ENCODE data around the gene SLK. TPM values are rescaled to one million over a fixed set of nuclear protein-coding genes. Genes with fewer than 3 reads are reported as not detected.

SLK gene
- total RNA-seq, 1 experiment from 2014 or later: 39.1 TPM

DNA sequence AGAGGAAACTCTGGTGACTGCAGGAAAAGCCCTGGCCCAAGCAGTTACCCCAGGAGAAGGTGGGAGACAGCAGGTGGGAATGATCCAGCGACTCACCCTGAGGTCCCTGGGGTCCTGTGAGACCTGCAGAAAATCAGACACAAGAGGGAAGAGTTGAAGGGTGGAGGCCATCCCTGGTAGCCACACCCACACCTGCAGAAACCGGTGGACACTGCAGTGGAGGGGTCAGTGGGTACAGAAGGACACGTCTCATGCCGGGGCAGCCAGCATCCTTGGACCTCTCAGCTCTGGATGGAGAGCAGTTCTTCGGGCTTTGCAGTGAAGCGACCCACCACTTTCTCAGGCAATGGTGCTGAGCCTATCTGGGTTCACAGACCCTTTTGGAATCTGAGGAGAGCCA lies 79.7 kb downstream of the SLK start:
- intact Hi-C loops (cut with micrococcal nuclease; ENCODE audit: unreplicated experiment): loop anchor here (10.0 kb wide), 1 partner anchor 158 kb away; no protein-coding TSS in a partner anchor
- Histone ChIP-seq H3K9me3 (ENCODE audit: low read depth, low read length, poor library complexity, severe bottlenecking) (no peaks in the 10 kb centered on the region), H3K36me3 (ENCODE audit: insufficient read depth, low read length, poor library complexity, severe bottlenecking) (no peaks in the 10 kb centered on the region), H3K4me3 (ENCODE audit: low read depth, low read length, poor library complexity, severe bottlenecking) (no peak overlapping the region), H3K4me1 (ENCODE audit: insufficient read depth, low read length, poor library complexity, severe bottlenecking) (no peaks in the 10 kb centered on the region), H3K27ac (ENCODE audit: low read depth, low read length, poor library complexity, severe bottlenecking) (no peak overlapping the region), H3K27me3 (replicated peaks; ENCODE audit: insufficient read depth, low read depth, low read length, poor library complexity) (no peaks in the 10 kb centered on the region)
- ChIA-PET CTCF (no interaction called here), POLR2A (ENCODE audit: low non-redundant PET) (no interaction called here)
- DNase-seq (ENCODE audit: low spot score): no peak
- BruUV-seq (replicated peaks): no TSS peak
- TF ChIP-seq, protein P1, sequence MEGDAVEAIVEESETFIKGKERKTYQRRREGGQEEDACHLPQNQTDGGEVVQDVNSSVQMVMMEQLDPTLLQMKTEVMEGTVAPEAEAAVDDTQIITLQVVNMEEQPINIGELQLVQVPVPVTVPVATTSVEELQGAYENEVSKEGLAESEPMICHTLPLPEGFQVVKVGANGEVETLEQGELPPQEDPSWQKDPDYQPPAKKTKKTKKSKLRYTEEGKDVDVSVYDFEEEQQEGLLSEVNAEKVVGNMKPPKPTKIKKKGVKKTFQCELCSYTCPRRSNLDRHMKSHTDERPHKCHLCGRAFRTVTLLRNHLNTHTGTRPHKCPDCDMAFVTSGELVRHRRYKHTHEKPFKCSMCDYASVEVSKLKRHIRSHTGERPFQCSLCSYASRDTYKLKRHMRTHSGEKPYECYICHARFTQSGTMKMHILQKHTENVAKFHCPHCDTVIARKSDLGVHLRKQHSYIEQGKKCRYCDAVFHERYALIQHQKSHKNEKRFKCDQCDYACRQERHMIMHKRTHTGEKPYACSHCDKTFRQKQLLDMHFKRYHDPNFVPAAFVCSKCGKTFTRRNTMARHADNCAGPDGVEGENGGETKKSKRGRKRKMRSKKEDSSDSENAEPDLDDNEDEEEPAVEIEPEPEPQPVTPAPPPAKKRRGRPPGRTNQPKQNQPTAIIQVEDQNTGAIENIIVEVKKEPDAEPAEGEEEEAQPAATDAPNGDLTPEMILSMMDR (conservative IDR thresholded peaks at IDR 0.05; ENCODE audit: low read depth, low read length): no peak
- TF ChIP-seq EZH2 (IDR thresholded peaks at IDR 0.05; ENCODE audit: borderline replicate concordance, low read depth, low read length, poor library complexity, severe bottlenecking): no peak

DNA sequence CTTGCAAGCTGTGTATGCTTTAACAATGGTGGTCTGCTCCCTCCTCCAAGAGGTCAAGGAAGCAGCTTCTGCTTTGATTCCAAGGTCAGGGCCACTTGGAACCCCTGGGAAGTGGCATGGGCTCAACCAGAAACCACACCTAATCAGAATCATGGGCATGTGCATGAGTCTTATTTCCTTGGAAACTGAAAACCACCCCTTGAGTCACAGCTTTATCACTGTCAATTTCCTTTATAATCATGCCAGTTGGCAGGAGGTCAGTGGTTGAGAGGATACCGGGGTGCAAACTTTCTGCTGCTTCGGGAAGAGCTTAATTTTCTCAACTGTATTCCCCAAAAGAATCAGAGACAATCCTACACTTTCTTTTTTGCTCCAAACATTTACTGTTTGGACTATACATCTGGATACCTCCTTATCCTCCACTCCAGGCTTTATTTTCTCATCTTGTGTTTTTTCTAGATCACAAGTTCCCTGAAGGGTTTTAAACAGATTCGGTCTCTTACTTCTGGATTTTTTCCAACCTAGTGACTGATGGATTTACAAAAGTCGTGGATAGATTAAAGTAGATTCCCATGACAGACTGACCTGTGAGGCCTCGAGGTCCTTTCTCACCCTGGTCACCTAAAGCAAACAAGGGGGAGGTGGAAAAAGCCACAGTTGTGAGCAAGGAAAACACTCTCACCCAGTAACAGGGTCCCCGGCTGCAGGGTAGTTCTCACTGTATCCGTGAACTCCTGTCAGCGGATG lies 82.7 kb downstream of the SLK start:
- TF ChIP-seq EZH2 (IDR thresholded peaks at IDR 0.05; ENCODE audit: borderline replicate concordance, low read depth, low read length, poor library complexity, severe bottlenecking): no peak
- TF ChIP-seq, protein P1 (conservative IDR thresholded peaks at IDR 0.05; ENCODE audit: low read depth, low read length): no peak
- Histone ChIP-seq H3K4me1 (ENCODE audit: insufficient read depth, low read length, poor library complexity, severe bottlenecking) (no peaks in the 10 kb centered on the region), H3K27ac (ENCODE audit: low read depth, low read length, poor library complexity, severe bottlenecking) (no peak overlapping the region), H3K36me3 (ENCODE audit: insufficient read depth, low read length, poor library complexity, severe bottlenecking) (no peaks in the 10 kb centered on the region), H3K4me3 (ENCODE audit: low read depth, low read length, poor library complexity, severe bottlenecking) (no peak overlapping the region), H3K9me3 (ENCODE audit: low read depth, low read length, poor library complexity, severe bottlenecking) (no peaks in the 10 kb centered on the region), H3K27me3 (replicated peaks; ENCODE audit: insufficient read depth, low read depth, low read length, poor library complexity) (no peaks in the 10 kb centered on the region)
- peak; percentile 14 for DNase-seq (ENCODE audit: low spot score)
- ChIA-PET CTCF (no interaction called here), POLR2A (ENCODE audit: low non-redundant PET) (no interaction called here)
- intact Hi-C loops (cut with micrococcal nuclease; ENCODE audit: unreplicated experiment): loop anchor here (10.0 kb wide), 1 partner anchor 155 kb away; no protein-coding TSS in a partner anchor
- no TSS peak for BruUV-seq (replicated peaks)

DNA sequence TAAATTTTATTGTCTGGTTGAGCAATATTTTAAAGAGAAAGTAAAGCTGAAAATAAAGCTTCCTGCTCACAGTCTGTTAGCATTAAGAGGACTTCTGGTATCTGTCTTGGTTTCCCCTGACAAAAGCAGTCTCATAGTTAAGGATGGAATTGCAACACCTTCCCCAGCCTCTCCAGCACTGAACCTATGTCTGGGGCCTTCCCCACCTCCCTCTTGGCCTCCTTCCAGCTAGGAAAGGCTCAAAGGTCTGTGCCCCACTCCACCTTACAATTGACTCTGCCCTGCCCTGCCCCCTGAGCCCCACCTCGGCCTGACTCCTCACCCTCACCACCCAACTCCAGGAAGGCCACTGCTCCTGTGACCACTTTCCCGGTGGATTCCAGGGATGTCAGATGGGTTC lies 85.5 kb downstream of the SLK start:
- CTCF ChIA-PET: no interaction called here
- Histone ChIP-seq H3K27me3 (replicated peaks; ENCODE audit: insufficient read depth, low read depth, low read length, poor library complexity) (no peaks in the 10 kb centered on the region), H3K36me3 (ENCODE audit: insufficient read depth, low read length, poor library complexity, severe bottlenecking) (no peaks in the 10 kb centered on the region), H3K4me1 (ENCODE audit: insufficient read depth, low read length, poor library complexity, severe bottlenecking) (no peaks in the 10 kb centered on the region), H3K4me3 (ENCODE audit: low read depth, low read length, poor library complexity, severe bottlenecking) (no peak overlapping the region), H3K9me3 (ENCODE audit: low read depth, low read length, poor library complexity, severe bottlenecking) (no peaks in the 10 kb centered on the region), H3K27ac (ENCODE audit: low read depth, low read length, poor library complexity, severe bottlenecking) (no peak overlapping the region)
- TF ChIP-seq, protein P1 (conservative IDR thresholded peaks at IDR 0.05; ENCODE audit: low read depth, low read length): no peak
- no peak for TF ChIP-seq EZH2 (IDR thresholded peaks at IDR 0.05; ENCODE audit: borderline replicate concordance, low read depth, low read length, poor library complexity, severe bottlenecking)
- BruUV-seq (replicated peaks): no TSS peak
- intact Hi-C loops (cut with micrococcal nuclease; ENCODE audit: unreplicated experiment): no loop called here
- POLR2A ChIA-PET (ENCODE audit: low non-redundant PET): no interaction called here
- DNase-seq (ENCODE audit: low spot score): no peak
